DMS53 treated with DMSO at 0.1 percent for 48 hours (cell line): Measurements from ENCODE around the gene MTHFD1L.

ENCODE experiments used
- DNase-seq: peaks from one replicate; lab custom pipeline; 2025; ENCODE audit not compliant: unreplicated experiment; lab: John Stamatoyannopoulos, UW

MTHFD1L gene

GRCh38 chr6:151147118-151147832 lies 281.8 kb downstream of the MTHFD1L start:
- no peak for DNase-seq

GRCh38 chr6:151148111-151148510 lies 282.6 kb downstream of the MTHFD1L start:
- DNase-seq: no peak

- DNase-seq: no peak
These were observed 284.3 kb downstream of the MTHFD1L start for GRCh38 chr6:151149793-151150192.
